ENCODE results near the gene EYA3.

The EYA3 gene

GRCh38 chr1:28088168-28088961 lies at the start of gene EYA3:
Gene EYA3, minus strand, starts transcription at chr1:28088610. Its CDS starts 30,584 bp downstream, at chr1:28058026.
- Histone ChIP-seq H3K79me2 (ENCODE audit: control insufficient read depth, low read length) (peaks cover 50% of the 10 kb centered on the region), H4K20me1 (ENCODE audit: control insufficient read depth, insufficient read depth, low read depth, low read length) (0 out of 2 replicates have a peak, but pooled peaks cover 3% of the 10 kb centered on the region), H3K4me2 (ENCODE audit: low read length) (peak within 1 kb of the TSS; percentile 81), H3K9me3 (ENCODE audit: control insufficient read depth, insufficient read depth, low read length) (no peaks in the 10 kb centered on the region), H3K4me1 (ENCODE audit: control insufficient read depth, low read length) (peaks cover 62% of the 10 kb centered on the region), H3K27me3 (ENCODE audit: control insufficient read depth, low read length) (no peaks in the 10 kb centered on the region), H3K27ac (ENCODE audit: low read depth, low read length) (peak within 1 kb of the TSS; percentile 80), H3F3A (ENCODE audit: control insufficient read depth, insufficient read depth) (peaks cover 9% of the 10 kb centered on the region), H3K9me2 (replicated peaks; ENCODE audit: control insufficient read depth, low read length) (no peaks in the 10 kb centered on the region), H3K36me3 (ENCODE audit: control insufficient read depth, low read length) (peaks cover 11% of the 10 kb centered on the region), H3K4me3 (ENCODE audit: low read length) (peak within 1 kb of the TSS; percentile 97)
- TF ChIP-seq EZH2phosphoT487 (IDR thresholded peaks at IDR 0.05; ENCODE audit: borderline replicate concordance, low read length) = no peak
- TF ChIP-seq, protein P1, sequence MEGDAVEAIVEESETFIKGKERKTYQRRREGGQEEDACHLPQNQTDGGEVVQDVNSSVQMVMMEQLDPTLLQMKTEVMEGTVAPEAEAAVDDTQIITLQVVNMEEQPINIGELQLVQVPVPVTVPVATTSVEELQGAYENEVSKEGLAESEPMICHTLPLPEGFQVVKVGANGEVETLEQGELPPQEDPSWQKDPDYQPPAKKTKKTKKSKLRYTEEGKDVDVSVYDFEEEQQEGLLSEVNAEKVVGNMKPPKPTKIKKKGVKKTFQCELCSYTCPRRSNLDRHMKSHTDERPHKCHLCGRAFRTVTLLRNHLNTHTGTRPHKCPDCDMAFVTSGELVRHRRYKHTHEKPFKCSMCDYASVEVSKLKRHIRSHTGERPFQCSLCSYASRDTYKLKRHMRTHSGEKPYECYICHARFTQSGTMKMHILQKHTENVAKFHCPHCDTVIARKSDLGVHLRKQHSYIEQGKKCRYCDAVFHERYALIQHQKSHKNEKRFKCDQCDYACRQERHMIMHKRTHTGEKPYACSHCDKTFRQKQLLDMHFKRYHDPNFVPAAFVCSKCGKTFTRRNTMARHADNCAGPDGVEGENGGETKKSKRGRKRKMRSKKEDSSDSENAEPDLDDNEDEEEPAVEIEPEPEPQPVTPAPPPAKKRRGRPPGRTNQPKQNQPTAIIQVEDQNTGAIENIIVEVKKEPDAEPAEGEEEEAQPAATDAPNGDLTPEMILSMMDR (IDR thresholded peaks at IDR 0.05; ENCODE audit: low read depth, low read length, poor library complexity, severe bottlenecking) = no peak

DNA sequence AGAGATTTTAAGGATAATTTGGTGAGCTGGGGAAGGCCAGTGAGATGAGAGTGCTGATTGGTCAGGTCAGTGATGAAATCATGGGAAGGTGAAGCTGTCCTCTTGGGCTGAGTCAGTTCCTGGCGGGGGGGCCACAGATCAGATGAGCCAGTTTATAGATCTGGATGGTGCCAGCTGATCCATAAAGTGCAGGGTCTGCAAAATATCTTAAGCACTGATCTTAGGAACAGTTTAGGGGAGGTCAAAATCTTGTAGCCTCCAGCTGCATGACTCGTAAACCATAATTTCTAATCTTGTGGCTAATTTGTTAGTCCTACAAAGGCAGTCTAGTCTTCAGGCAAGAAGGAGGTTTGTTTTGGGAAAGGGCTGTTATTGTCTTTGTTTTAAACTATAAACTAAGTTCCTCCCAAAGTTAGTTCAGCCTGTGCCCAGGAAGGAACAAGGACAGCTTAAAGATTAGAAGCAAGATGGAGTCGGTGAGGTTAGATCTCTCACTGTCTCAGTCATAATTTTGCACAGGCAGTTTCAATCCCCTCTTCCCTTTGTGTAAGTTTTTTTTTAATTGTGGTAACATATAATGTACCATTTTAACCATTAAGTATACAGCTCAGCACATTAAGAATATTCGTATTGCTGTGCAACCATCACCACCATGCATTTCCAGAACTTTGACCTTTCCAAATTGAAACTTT lies 48.7 kb upstream of the EYA3 start:
- Histone ChIP-seq H3K27me3 (ENCODE audit: control insufficient read depth, low read length) (no peaks in the 10 kb centered on the region), H3K9me2 (replicated peaks; ENCODE audit: control insufficient read depth, low read length) (no peaks in the 10 kb centered on the region), H4K20me1 (ENCODE audit: control insufficient read depth, insufficient read depth, low read depth, low read length) (no peaks in the 10 kb centered on the region), H3K9me3 (ENCODE audit: control insufficient read depth, insufficient read depth, low read length) (peaks cover 16% of the 10 kb centered on the region), H3K27ac (ENCODE audit: low read depth, low read length) (no peak overlapping the region), H3K79me2 (ENCODE audit: control insufficient read depth, low read length) (no peaks in the 10 kb centered on the region), H3K4me3 (ENCODE audit: low read length) (no peak overlapping the region), H3K4me2 (ENCODE audit: low read length) (no peak overlapping the region), H3K36me3 (ENCODE audit: control insufficient read depth, low read length) (peaks cover 3% of the 10 kb centered on the region; the same call in 1 of the 2 replicates), H3F3A (ENCODE audit: control insufficient read depth, insufficient read depth) (peaks cover 19% of the 10 kb centered on the region), H3K4me1 (ENCODE audit: control insufficient read depth, low read length) (peaks cover 78% of the 10 kb centered on the region)
- TF ChIP-seq EZH2phosphoT487 (IDR thresholded peaks at IDR 0.05; ENCODE audit: borderline replicate concordance, low read length) = no peak
- TF ChIP-seq, protein P1 (IDR thresholded peaks at IDR 0.05; ENCODE audit: low read depth, low read length, poor library complexity, severe bottlenecking) = no peak

- Histone ChIP-seq H3K9me2 (replicated peaks; ENCODE audit: control insufficient read depth, low read length) (no peaks in the 10 kb centered on the region), H3K9me3 (ENCODE audit: control insufficient read depth, insufficient read depth, low read length) (peaks cover 16% of the 10 kb centered on the region), H4K20me1 (ENCODE audit: control insufficient read depth, insufficient read depth, low read depth, low read length) (no peaks in the 10 kb centered on the region), H3K27me3 (ENCODE audit: control insufficient read depth, low read length) (no peaks in the 10 kb centered on the region), H3K4me3 (ENCODE audit: low read length) (peak overlapping the region; percentile 58), H3K4me2 (ENCODE audit: low read length) (peak overlapping the region; percentile 82), H3F3A (ENCODE audit: control insufficient read depth, insufficient read depth) (peaks cover 21% of the 10 kb centered on the region), H3K4me1 (ENCODE audit: control insufficient read depth, low read length) (peaks cover 82% of the 10 kb centered on the region), H3K79me2 (ENCODE audit: control insufficient read depth, low read length) (no peaks in the 10 kb centered on the region), H3K36me3 (ENCODE audit: control insufficient read depth, low read length) (peaks cover 3% of the 10 kb centered on the region; the same call in 1 of the 2 replicates), H3K27ac (ENCODE audit: low read depth, low read length) (peak overlapping the region; percentile 67; the same call in 1 of the 2 replicates)
- TF ChIP-seq, protein P1 (IDR thresholded peaks at IDR 0.05; ENCODE audit: low read depth, low read length, poor library complexity, severe bottlenecking) = no peak
- no peak for TF ChIP-seq EZH2phosphoT487 (IDR thresholded peaks at IDR 0.05; ENCODE audit: borderline replicate concordance, low read length)
Observed at GRCh38 chr1:28136169-28136921, 47.9 kb upstream of the EYA3 start.

Measured in DOHH2 (cell line).